KBM-7 (cell line): ENCODE measurements around the gene THADA.

Experiments used
- DNase-seq: peaks from one replicate; pipeline ENCODE4 v3.0.0-alpha.2; 2015
- in situ Hi-C: fragments of 300-500 bp; cut with MboI; formaldehyde crosslinking; loops from 2 replicates; pipeline ENCODE4 v1.14.3; 2020; ENCODE audit warnings: low sequenced_read_pairs, low pct_unique_long_range_greater_than_20kb, mixed read lengths

The THADA gene

DNA sequence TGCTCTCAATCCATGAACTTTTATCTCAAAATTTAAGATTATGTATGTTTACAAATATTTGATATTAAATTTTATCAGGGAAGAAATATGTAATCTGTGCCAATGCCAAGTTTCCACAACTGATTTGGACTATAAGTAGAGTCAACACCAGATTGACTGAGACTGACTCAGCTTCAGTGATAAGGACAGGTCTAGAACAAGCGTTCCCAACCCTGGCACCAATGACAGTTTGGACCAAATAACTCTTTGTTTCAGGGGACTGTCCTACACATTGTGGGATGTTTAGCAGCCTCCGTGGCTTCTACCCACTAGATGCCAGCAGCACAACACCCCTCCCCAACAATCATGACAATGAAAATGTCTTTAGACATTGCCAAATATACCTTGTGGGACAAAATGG, 165.3 kb downstream of the THADA start:
- DNase-seq: no peak
- in situ Hi-C loops: no loop called here

GRCh38 chr2:43429369-43429768, 166.5 kb downstream of the THADA start:
- no peak for DNase-seq
- in situ Hi-C loops: no loop called here

DNA sequence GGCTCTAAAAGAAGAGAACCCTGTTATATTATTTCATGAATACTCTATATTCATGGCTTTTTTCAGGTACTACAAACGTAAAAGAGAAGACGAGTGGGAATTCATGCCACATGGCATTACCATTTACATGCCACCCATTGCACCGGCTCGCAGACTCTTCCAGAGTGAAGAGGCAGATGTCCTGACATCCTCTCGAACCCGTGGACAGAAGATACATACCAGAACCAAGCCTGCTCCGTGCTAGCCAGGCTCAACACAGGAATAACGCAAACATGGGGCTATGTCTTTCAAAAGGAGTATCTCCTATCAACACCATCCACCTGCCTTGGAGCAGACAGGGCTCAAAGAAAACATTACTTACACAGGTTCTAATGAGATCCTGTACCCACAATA, 168.8 kb downstream of the THADA start:
- in situ Hi-C loops: no loop called here
- DNase-seq: no peak

DNA sequence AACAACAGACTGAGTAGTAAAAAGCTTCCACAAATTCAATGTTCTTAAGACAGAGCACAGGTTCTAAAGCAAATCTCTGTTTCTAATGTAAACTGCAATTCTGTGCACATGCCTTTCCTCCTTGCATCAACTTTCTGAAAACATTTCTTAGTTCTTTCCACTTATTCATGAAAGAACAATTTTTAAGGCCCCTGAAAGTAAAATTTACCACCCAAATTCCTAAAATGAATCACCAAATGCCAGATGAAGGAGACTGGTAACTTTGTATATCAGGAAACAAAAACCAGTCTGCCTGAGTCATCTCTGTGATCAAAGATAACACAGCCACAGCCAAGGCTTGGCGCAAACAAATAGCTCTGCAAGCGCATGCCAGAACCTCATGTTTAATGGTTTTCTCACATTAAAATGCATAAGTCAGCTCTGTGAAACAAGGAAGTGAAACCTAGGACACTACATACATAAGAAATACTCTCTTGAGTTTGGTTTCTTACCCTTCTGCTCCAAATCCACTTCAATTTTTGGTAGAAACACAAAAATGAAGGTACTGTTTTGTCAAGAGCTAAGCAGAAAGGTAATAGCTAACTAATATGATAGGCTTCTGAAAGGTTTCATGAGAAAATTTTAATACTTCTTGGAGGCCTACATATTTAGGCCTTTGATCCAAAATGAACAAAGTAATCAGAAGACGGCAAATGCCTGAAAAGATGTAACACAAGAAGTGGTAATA, 169.4 kb downstream of the THADA start:
- peak; percentile 84 for DNase-seq
- in situ Hi-C loops: no loop called here

GRCh38 chr2:43425659-43426058, 170.2 kb downstream of the THADA start:
- DNase-seq: peak; percentile 10
- in situ Hi-C loops: no loop called here

GRCh38 chr2:43424262-43425207, 171.3 kb downstream of the THADA start:
- in situ Hi-C loops: no loop called here
- DNase-seq: peak; percentile 14

- DNase-seq: no peak
- in situ Hi-C loops: no loop called here
Measured at GRCh38 chr2:43423941-43424261, 171.9 kb downstream of the THADA start.

- DNase-seq: no peak
- in situ Hi-C loops: no loop called here
Measured at GRCh38 chr2:43421194-43421593, 174.6 kb downstream of the THADA start.

DNA sequence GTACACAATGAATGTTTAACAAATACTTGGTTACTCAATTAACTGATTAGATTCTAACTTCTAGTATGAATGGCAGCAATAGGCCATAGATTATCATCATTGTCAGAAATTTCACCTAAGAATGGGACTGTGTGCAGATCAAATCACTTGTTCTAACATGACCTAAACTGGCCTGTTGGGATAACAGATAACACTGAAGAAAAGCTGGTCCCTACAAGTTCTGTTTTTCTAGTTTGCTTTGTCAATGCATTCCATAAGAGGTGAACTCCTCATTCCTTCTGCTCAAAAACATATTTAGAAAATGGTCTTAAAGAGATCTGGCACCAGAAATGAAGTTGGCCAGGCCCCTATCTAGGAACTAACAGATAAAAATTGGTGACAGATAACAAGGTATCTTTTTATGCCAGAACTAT, 175.4 kb downstream of the THADA start:
- DNase-seq: no peak
- in situ Hi-C loops: no loop called here

GRCh38 chr2:43419876-43420275, 176.0 kb downstream of the THADA start:
- in situ Hi-C loops: no loop called here
- no peak for DNase-seq

GRCh38 chr2:43419243-43419642, 176.6 kb downstream of the THADA start:
- DNase-seq: no peak

DNA sequence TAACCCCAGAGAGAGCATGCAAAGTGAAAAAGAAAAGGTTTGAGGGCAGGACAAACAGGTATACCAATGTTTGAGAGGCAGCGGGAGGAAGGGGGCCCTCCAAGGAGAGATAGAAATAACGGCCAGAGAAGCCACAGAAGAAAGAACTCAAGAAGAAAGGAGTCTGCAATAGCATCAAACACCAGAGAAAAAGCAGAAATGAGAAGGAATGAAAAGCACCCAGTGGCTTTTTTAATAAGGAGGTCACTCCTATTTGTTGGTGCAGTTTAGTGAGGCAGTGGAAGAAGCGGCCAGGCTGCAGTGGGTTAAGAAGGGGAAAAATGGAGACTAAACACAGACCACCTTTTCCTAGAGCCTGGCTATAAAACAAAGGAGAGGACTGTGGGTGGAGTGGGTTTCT, 177.2 kb downstream of the THADA start:
- DNase-seq: no peak
- in situ Hi-C loops: no loop called here

More at GRCh38 chr2:43419243-43419642, 176.6 kb downstream of the THADA start:
- in situ Hi-C loops: no loop called here

DNA sequence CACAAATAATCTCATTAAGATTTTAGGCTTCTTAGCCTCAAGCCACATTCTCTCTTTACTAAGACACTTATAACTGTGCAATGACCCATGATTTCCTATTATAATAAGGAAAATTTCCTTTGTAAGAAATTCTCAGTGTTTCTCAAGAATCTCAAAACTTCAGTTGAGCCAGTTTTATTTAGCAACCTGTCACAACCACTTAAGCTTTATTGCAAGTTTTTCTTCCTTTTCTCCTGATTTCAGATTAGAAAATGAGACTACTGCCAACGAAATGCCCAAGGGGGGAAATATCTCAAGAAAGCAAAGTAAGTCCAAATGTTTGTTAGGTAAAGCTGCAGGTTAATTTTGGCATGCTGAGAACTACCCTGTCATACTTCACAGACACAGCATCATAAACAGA, 178.5 kb downstream of the THADA start:
- DNase-seq: no peak
- in situ Hi-C loops: no loop called here

GRCh38 chr2:43415592-43415991, 180.2 kb downstream of the THADA start:
- in situ Hi-C loops: no loop called here
- DNase-seq: no peak

- in situ Hi-C loops: no loop called here
- no peak for DNase-seq
Measured at GRCh38 chr2:43414586-43415135, 181.2 kb downstream of the THADA start.

- in situ Hi-C loops: no loop called here
- DNase-seq: no peak
Measured at GRCh38 chr2:43414033-43414432, 181.8 kb downstream of the THADA start.

- DNase-seq: no peak
Measured at GRCh38 chr2:43412114-43412753, 183.6 kb downstream of the THADA start.

DNA sequence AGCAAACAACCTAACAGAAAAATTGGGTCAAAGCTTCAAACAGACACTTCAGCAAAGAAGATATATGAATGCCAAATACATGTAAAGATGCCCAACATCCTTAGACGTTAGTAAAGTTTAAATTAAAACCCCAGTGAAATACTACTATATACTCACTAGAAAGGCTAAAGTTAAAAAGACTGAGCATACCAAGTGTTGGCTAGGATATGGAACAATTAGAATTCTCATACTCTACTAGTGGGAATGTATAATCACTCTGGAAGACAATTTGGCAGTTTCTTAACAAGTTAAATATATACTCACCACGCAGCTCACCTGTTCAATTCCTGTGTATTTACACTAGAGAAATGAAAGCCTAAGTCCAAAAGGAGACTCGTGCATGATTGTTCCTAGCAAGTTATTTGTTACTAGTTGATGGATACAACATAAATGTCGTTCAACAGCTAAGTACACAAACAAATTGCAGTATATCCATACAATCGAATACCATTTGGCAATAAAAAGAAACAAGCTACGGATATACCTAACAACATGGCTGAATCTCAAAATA, 185.7 kb downstream of the THADA start:
- in situ Hi-C loops: no loop called here
- DNase-seq: no peak

More at GRCh38 chr2:43412114-43412753, 183.6 kb downstream of the THADA start:
- in situ Hi-C loops: no loop called here

DNA sequence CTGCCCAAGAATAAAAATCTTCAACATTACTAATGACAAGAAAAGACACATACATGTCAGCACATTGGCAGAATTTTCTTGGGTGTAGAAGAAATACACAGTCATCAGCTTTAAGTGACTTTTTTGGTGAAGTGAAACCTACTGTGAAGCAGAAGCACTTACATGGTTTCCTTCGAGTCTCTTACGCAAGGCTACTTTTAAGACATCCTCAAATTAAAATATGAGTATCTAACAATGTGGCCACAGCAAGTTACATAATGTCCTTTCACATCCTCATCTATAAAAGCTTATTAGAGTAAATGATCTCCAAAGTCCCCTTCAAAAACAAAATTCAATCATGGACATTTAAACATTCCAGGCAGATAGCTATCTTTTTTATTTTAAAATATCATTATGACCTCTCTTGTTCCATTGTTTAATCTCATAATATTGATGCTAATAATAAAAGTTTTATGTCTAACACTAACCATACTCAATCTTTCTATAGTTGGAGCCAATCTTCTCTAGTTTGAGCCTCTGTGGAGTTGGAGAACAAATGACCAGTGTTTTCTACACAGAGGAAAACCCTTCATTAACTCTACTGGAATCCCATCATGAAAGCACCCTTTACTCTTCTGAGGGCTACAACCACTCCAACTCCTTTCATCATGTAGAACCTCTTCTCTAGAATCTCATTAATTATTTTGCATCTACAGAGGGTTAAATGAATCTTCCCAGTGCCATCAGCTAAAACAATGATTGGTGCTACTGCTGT, 187.3 kb downstream of the THADA start:
- DNase-seq: peak; percentile 35
- in situ Hi-C loops: no loop called here
